Measurements from ENCODE around the gene GRM1.

Gene GRM1

GRCh38 chr6:146339716-146340115, 310.9 kb downstream of the GRM1 start:
- H3K79me2 ChIP-seq (ENCODE audit: insufficient read depth, low read length) = no peaks in the 10 kb centered on the region
- H3K36me3 ChIP-seq (ENCODE audit: insufficient read depth, low read length) = no peaks in the 10 kb centered on the region
- no peaks in the 10 kb centered on the region for H3K9me3 ChIP-seq (ENCODE audit: low read length)
- TF ChIP-seq CTCF (IDR thresholded peaks at IDR 0.05; ENCODE audit: low read length) (no peak), EZH2 (IDR thresholded peaks at IDR 0.05; ENCODE audit: borderline replicate concordance, low read length) (no peak)
- no peaks in the 10 kb centered on the region for H3K9me2 ChIP-seq (ENCODE audit: low read depth, low read length)
- no peak overlapping the region for H3K4me2 ChIP-seq (ENCODE audit: low read length)
- H3K9ac ChIP-seq (ENCODE audit: low read length) = no peak overlapping the region
- no peaks in the 10 kb centered on the region for H4K20me1 ChIP-seq (ENCODE audit: insufficient read depth, low read length)
- no peaks in the 10 kb centered on the region for H3F3A ChIP-seq (ENCODE audit: insufficient read depth, low read length)
- no peak overlapping the region for H3K27ac ChIP-seq (ENCODE audit: low read depth, low read length, poor library complexity, severe bottlenecking)
- H3K4me3 ChIP-seq (ENCODE audit: low read depth, low read length, poor library complexity, severe bottlenecking) = no peak overlapping the region
- no peaks in the 10 kb centered on the region for H3K27me3 ChIP-seq (ENCODE audit: insufficient read depth, low read length)
- H2AFZ ChIP-seq (ENCODE audit: low read length) = no peak overlapping the region
- no peaks in the 10 kb centered on the region for H3K4me1 ChIP-seq (ENCODE audit: insufficient read depth, low read length, severe bottlenecking)

- Histone ChIP-seq H3K4me3 (ENCODE audit: low read depth, low read length, poor library complexity, severe bottlenecking) (no peak overlapping the region), H3F3A (ENCODE audit: insufficient read depth, low read length) (no peaks in the 10 kb centered on the region), H3K9ac (ENCODE audit: low read length) (no peak overlapping the region), H3K9me2 (ENCODE audit: low read depth, low read length) (no peaks in the 10 kb centered on the region), H3K36me3 (ENCODE audit: insufficient read depth, low read length) (no peaks in the 10 kb centered on the region), H3K27me3 (ENCODE audit: insufficient read depth, low read length) (no peaks in the 10 kb centered on the region), H3K27ac (ENCODE audit: low read depth, low read length, poor library complexity, severe bottlenecking) (no peak overlapping the region), H2AFZ (ENCODE audit: low read length) (no peak overlapping the region), H4K20me1 (ENCODE audit: insufficient read depth, low read length) (no peaks in the 10 kb centered on the region), H3K4me1 (ENCODE audit: insufficient read depth, low read length, severe bottlenecking) (no peaks in the 10 kb centered on the region), H3K9me3 (ENCODE audit: low read length) (no peaks in the 10 kb centered on the region), H3K4me2 (ENCODE audit: low read length) (no peak overlapping the region), H3K79me2 (ENCODE audit: insufficient read depth, low read length) (no peaks in the 10 kb centered on the region)
- no peak for TF ChIP-seq CTCF (IDR thresholded peaks at IDR 0.05; ENCODE audit: low read length)
- TF ChIP-seq EZH2 (IDR thresholded peaks at IDR 0.05; ENCODE audit: borderline replicate concordance, low read length) = no peak
Measured at GRCh38 chr6:146341493-146342230, 312.8 kb downstream of the GRM1 start.

GRCh38 chr6:146345598-146345997, 316.7 kb downstream of the GRM1 start:
- H3K36me3 ChIP-seq (ENCODE audit: insufficient read depth, low read length) = no peaks in the 10 kb centered on the region
- no peaks in the 10 kb centered on the region for H3K9me2 ChIP-seq (ENCODE audit: low read depth, low read length)
- H3K4me2 ChIP-seq (ENCODE audit: low read length) = no peak overlapping the region
- no peaks in the 10 kb centered on the region for H3K4me1 ChIP-seq (ENCODE audit: insufficient read depth, low read length, severe bottlenecking)
- no peak overlapping the region for H3K9ac ChIP-seq (ENCODE audit: low read length)
- H3K4me3 ChIP-seq (ENCODE audit: low read depth, low read length, poor library complexity, severe bottlenecking) = no peak overlapping the region
- no peak for TF ChIP-seq EZH2 (IDR thresholded peaks at IDR 0.05; ENCODE audit: borderline replicate concordance, low read length)
- no peak for TF ChIP-seq CTCF (IDR thresholded peaks at IDR 0.05; ENCODE audit: low read length)
- no peak overlapping the region for H2AFZ ChIP-seq (ENCODE audit: low read length)
- no peaks in the 10 kb centered on the region for H3K27me3 ChIP-seq (ENCODE audit: insufficient read depth, low read length)
- no peaks in the 10 kb centered on the region for H4K20me1 ChIP-seq (ENCODE audit: insufficient read depth, low read length)
- no peaks in the 10 kb centered on the region for H3K79me2 ChIP-seq (ENCODE audit: insufficient read depth, low read length)
- no peaks in the 10 kb centered on the region for H3F3A ChIP-seq (ENCODE audit: insufficient read depth, low read length)
- no peaks in the 10 kb centered on the region for H3K9me3 ChIP-seq (ENCODE audit: low read length)
- H3K27ac ChIP-seq (ENCODE audit: low read depth, low read length, poor library complexity, severe bottlenecking) = no peak overlapping the region
